ENCODE data around the gene LACTB. TPM values are rescaled to one million over a fixed set of nuclear protein-coding genes. Genes with fewer than 3 reads are reported as not detected.

Gene LACTB
- total and polyA plus RNA-seq, 2 experiments from 2014 or later: 15.2 to 20.9 TPM

DNA sequence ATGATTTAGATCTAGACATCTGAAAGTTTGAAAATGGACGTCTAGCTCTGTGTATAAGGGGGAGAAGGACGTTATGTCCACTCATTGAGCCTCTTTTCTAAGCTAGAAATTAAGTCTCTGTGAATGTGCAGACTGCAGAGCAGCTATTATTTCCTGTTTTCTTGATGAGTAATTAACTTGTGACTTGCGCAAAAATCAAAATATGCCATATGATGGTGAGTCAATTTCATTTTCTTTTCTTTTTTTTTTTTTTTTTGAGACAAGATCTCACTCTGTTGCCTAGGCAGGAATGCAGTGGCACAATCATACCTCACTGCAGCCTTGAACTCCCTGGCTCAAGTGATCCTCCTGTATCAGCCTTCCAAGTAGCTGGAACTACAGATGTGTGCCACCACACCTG, 14.1 kb downstream of the LACTB start:
- H3K27ac ChIP-seq (ENCODE audit: low read depth): no peak overlapping the region
- Mint-ChIP-seq H3K4me1 (0 out of 3 replicates have a peak, but pooled peaks cover 2% of the 10 kb centered on the region), H3K9me3 (no peaks in the 10 kb centered on the region), H3K27ac (no peak overlapping the region), H3K27me3 (ENCODE audit: insufficient read depth, low read depth, poor library complexity) (peaks cover 3% of the 10 kb centered on the region), H3K36me3 (ENCODE audit: low read depth) (no peaks in the 10 kb centered on the region), H3K4me3 (no peak overlapping the region)
- H3K4me3 ChIP-seq: no peak overlapping the region
- H3F3A ChIP-seq (replicated peaks; ENCODE audit: low read depth): no peaks in the 10 kb centered on the region
- H2AFZ ChIP-seq: no peak overlapping the region
- H4K20me1 ChIP-seq (replicated peaks; ENCODE audit: insufficient read depth): no peaks in the 10 kb centered on the region
- H3K9me2 ChIP-seq (ENCODE audit: insufficient read depth): no peaks in the 10 kb centered on the region
- no peak overlapping the region for H3K4me2 ChIP-seq
- no peak for TF ChIP-seq STAT1 (IDR thresholded peaks at IDR 0.05; ENCODE audit: unreplicated experiment)
- TF ChIP-seq EZH2 (IDR thresholded peaks at IDR 0.05; ENCODE audit: low read depth, unreplicated experiment): no peak
- TF ChIP-seq NANOG (IDR thresholded peaks at IDR 0.05; ENCODE audit: borderline replicate concordance): no peak
- TF ChIP-seq POLR2AphosphoS5 (IDR thresholded peaks at IDR 0.05; ENCODE audit: low read depth): no peak
- TF ChIP-seq ZNF331 (CRISPR knock-in tag; IDR thresholded peaks at IDR 0.05; ENCODE audit: low read depth): no peak
- TF ChIP-seq CTCF (conservative IDR thresholded peaks at IDR 0.05; ENCODE audit: low read depth in 2 of 2): no peak
- TF ChIP-seq ZNF114 (CRISPR knock-in tag; IDR thresholded peaks at IDR 0.05): no peak
- no peak for TF ChIP-seq ZNF462 (CRISPR knock-in tag; IDR thresholded peaks at IDR 0.05)
- H3K4me1 ChIP-seq (ENCODE audit: insufficient read depth): no peaks in the 10 kb centered on the region
- H3K36me3 ChIP-seq (ENCODE audit: insufficient read depth): no peaks in the 10 kb centered on the region
- H3K27me3 ChIP-seq (ENCODE audit: insufficient read depth): no peaks in the 10 kb centered on the region
- ATAC-seq: no peak
- DNase-seq (ENCODE audit: low spot score): no peak
- no peaks in the 10 kb centered on the region for H3K79me2 ChIP-seq (replicated peaks; ENCODE audit: insufficient read depth)

All from GM23338 (cell line).